IPS-18c (cell line): Measurements from ENCODE around the gene C21orf91.

Experiments used
- H3K4me3 ChIP-seq: 2 replicates; pipeline ENCODE4 v1.7.0; 2013; ENCODE audit warnings: low read depth, mild to moderate bottlenecking, low read length, moderate library complexity; ENCODE audit not compliant: insufficient read depth
- H3K9me3 ChIP-seq: one replicate; pipeline ENCODE4 v1.6.1; 2013; ENCODE audit warnings: mild to moderate bottlenecking, low read length, moderate library complexity; ENCODE audit not compliant: control insufficient read depth, insufficient read depth

Gene C21orf91

GRCh38 chr21:17805966-17806365 lies 13.2 kb downstream of the C21orf91 start:
- Histone ChIP-seq H3K9me3 (peaks cover 8% of the 10 kb centered on the region), H3K4me3 (no peak overlapping the region)

GRCh38 chr21:17803536-17803935 lies 15.6 kb downstream of the C21orf91 start:
- H3K9me3 ChIP-seq: peaks cover 6% of the 10 kb centered on the region
- no peak overlapping the region for H3K4me3 ChIP-seq

DNA sequence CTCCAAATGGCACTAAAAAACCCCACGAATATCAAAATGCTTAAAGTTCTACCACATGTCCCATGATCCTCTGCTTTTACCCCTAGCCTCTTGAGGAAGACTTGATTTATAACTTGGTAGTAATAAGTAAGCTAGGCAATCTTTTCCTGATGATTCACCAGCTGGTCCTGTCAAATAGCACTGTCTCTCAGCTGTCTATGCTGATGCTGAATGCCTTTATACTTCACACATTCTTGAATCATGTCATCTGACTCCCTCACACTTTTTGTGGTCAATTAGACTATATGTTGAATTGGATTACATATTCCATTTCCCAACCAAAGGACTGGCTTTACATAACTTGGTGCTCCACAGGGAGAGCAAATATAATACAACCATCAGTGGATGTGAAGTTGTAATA lies 16.6 kb downstream of the C21orf91 start:
- no peaks in the 10 kb centered on the region for H3K9me3 ChIP-seq
- H3K4me3 ChIP-seq: no peak overlapping the region

GRCh38 chr21:17799414-17800164 lies 19.6 kb downstream of the C21orf91 start:
- Histone ChIP-seq H3K4me3 (no peak overlapping the region), H3K9me3 (no peaks in the 10 kb centered on the region)

GRCh38 chr21:17798796-17799195 lies 20.4 kb downstream of the C21orf91 start:
- H3K4me3 ChIP-seq: no peak overlapping the region

GRCh38 chr21:17797967-17798366 lies 21.2 kb downstream of the C21orf91 start:
- H3K9me3 ChIP-seq: no peaks in the 10 kb centered on the region

More at GRCh38 chr21:17798796-17799195, 20.4 kb downstream of the C21orf91 start:
- H3K9me3 ChIP-seq: no peaks in the 10 kb centered on the region

GRCh38 chr21:17796503-17796902 lies 22.7 kb downstream of the C21orf91 start:
- Histone ChIP-seq H3K4me3 (no peak overlapping the region), H3K9me3 (no peaks in the 10 kb centered on the region)

More at GRCh38 chr21:17797967-17798366, 21.2 kb downstream of the C21orf91 start:
- H3K4me3 ChIP-seq: no peak overlapping the region

GRCh38 chr21:17796037-17796403 lies 23.1 kb downstream of the C21orf91 start:
- no peaks in the 10 kb centered on the region for H3K9me3 ChIP-seq
- H3K4me3 ChIP-seq: no peak overlapping the region

DNA sequence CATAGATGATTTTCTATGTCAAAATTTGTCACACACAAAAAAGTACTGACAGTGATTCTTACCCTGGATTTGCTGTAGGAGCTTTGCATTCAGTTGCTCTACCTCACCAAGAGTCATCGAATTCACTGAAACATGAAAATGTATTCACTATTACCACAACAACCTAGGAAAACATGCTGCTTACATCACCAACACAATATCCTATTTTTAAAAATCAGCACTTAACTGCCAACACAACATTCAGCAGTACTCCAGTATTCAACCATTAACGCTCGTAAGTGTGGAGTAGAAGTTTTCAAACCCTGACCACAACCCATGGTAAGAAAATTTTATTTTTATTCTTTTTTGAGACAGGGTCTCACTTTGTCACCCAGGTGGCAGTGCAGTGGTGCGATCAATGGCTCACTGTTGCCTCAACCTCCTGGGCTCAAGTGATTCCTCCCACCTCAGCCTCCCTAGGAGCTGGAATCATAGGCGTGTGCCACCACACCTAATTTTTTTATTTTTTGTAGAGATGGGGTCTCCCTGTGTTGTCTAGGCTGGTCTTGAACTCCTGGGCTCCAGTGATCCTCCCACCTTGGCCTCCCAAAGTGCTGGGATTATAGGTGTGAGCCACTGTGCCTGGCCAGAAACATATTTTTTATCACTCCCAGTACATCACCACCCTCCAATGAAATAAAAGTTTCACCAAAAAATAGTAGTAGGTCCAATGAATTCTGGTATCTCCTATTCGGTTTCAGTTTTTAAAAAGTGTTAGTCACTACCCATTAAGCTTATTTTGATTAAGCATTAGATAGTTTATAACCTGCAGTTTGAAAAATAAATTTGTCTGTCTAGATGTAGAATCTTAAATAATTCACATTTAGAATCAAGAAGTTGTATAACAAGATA lies 23.8 kb downstream of the C21orf91 start:
- H3K4me3 ChIP-seq: no peak overlapping the region

DNA sequence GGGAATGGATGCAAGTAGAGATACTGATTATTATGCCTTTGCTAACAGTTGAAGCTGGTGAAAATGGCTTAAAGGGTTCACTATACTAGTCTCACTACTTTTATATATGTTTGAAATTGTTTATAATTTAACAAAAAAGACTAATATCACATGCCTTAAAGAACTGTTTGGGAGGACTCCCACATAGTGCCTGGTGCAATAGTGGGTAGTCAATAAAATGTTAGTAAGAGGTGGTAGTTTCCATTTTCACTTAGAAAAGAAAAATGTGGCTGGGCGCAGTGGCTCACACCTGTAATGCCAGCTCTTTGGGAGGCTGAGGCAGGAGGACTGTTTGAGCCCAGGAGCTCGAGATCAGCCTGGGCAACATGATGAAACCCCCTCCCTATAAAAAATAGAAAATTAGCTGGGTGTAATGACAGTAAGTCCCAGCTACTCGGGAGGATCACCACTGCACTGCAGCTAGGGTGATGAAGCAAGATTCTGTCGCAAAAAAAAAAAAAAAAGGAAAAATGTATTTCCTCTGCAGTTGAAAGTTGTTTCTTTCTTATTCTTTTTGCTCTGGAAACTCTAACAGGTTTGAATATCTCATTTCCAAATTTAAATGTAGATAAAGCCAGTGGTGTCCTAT lies 24.5 kb downstream of the C21orf91 start:
- no peak overlapping the region for H3K4me3 ChIP-seq

More for the DNA sequence above, 23.8 kb downstream of the C21orf91 start:
- H3K9me3 ChIP-seq: no peaks in the 10 kb centered on the region

DNA sequence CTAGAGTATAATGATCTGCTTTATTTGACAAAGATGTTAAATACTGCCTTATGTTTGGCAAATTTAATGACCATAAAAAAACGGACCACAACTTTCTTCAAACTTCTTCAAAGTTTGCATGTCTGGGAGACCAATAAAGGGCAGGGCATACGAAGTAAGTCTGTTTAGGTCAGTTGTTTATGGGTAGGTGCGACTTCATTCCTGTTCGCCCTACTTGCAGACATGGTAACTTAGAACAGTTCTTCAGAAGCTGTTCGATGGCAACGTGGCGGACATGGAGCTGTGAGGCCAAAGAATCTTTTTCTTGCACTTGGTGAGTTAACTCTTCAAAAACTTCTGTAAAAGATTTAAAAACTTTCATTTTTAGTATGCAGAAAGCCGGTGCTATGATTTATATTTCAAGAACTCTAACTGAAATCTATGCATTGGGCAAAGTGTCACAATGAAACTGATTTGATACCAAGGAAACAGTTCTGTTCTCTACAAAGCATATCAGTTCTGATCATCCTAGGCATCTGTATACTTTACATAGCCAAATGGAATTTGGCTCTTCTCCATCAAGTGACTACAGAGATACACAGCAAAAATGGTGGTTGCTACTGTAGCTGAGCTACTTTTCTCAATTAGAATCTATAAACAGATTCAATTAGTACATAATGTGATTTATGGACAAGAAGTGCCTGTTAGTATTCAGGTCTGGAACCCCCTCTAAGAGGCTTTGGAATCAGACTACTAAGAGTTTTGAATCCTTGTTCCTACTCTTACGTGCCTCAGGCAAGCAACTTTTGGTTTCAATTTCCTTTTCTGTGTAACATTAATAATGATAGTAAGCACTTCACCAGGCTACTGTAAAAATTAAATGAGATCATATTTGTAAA lies 25.7 kb downstream of the C21orf91 start:
- Histone ChIP-seq H3K4me3 (no peak overlapping the region), H3K9me3 (no peaks in the 10 kb centered on the region)

More for the DNA sequence above, 24.5 kb downstream of the C21orf91 start:
- no peaks in the 10 kb centered on the region for H3K9me3 ChIP-seq

- Histone ChIP-seq H3K9me3 (no peaks in the 10 kb centered on the region), H3K4me3 (no peak overlapping the region)
Observed at GRCh38 chr21:17789656-17790055, 29.5 kb downstream of the C21orf91 start.

DNA sequence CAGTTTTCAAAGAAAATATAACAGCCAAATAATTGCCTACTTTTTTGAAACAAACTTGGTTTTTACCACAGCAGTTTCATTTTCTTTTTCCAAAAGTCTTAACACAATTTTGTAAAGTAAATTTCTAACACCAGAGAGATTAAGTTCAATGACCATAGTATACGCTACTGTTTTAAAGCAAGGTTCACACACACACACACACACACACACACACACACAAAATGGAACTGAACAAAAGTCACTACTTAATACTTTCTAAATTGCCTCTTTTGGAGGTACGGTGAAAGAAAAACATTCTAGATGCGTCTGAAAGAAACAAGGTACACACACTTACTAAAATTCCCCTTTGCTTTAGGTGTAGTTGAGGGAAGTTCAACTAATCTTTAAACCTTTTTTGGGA lies 30.1 kb downstream of the C21orf91 start:
- Histone ChIP-seq H3K9me3 (no peaks in the 10 kb centered on the region), H3K4me3 (no peak overlapping the region)

- H3K4me3 ChIP-seq: no peak overlapping the region
- H3K9me3 ChIP-seq: no peaks in the 10 kb centered on the region
Observed at GRCh38 chr21:17786851-17787181, 32.3 kb downstream of the C21orf91 start.

GRCh38 chr21:17786071-17786850 lies 32.9 kb downstream of the C21orf91 start:
- Histone ChIP-seq H3K4me3 (no peak overlapping the region), H3K9me3 (no peaks in the 10 kb centered on the region)

DNA sequence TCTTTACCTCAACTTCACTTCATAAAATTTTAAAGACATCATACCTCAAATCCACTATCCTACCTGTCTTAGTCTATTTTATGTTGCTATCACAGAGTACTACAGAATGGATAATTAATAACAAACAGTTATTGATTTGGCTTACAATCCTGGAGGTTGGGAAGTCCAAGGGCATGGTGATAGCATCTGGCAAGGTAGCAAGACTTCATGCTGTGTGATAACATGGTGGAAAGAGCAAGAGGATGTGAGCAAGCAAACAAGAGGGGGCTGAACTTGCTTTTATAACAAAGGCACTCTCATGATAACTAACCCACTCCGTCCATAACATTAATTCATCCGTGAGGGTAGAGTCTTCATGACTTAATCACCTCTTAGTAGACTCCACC lies 33.8 kb downstream of the C21orf91 start:
- Histone ChIP-seq H3K9me3 (no peaks in the 10 kb centered on the region), H3K4me3 (no peak overlapping the region)
